GM21390 (cell line): Measurements from ENCODE around the gene TENT4A.

ENCODE experiments used
- ATAC-seq: cut with Tn5 transposase; IDR thresholded peaks from one replicate; pipeline ENCODE4 v1.9.1; 2021; ENCODE audit not compliant: unreplicated experiment

Gene TENT4A

DNA sequence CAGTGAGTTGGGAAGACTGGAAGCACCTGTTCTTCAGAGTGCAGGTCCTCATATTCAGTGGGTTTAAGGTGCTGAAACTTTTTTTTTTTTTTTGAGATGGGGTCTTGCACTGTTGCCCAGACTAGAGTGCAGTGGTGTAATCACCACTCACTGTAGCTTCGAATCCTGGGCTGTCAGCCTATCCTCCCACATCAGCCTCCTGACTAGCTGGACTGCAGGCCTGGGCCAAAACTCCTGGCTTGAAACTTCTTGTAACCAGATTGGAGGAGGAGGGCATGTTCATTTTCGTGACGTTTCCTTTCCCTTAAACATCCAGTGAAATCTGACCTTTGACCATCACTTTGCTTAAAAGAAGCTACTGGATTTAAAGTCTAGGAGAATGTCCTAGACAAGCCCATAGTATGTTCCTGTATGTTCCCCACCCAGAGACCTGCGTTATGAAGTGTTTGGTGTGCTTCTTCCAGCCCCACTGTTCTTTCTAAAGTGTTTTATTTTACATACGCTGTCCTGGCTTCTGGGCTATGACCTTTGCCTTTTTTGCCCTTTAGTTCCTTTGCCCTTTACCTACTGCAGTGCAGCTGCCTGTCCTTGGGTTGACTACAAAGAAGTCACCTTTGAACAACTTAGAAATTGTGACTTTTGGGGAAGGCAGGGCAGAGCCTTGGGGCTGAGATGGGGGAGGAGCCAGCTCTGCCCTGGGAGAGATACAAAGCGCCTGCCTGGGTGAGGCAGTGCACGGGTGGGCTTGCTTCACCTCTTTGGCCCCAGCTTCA, 18.4 kb downstream of the TENT4A start:
- ATAC-seq: no peak

DNA sequence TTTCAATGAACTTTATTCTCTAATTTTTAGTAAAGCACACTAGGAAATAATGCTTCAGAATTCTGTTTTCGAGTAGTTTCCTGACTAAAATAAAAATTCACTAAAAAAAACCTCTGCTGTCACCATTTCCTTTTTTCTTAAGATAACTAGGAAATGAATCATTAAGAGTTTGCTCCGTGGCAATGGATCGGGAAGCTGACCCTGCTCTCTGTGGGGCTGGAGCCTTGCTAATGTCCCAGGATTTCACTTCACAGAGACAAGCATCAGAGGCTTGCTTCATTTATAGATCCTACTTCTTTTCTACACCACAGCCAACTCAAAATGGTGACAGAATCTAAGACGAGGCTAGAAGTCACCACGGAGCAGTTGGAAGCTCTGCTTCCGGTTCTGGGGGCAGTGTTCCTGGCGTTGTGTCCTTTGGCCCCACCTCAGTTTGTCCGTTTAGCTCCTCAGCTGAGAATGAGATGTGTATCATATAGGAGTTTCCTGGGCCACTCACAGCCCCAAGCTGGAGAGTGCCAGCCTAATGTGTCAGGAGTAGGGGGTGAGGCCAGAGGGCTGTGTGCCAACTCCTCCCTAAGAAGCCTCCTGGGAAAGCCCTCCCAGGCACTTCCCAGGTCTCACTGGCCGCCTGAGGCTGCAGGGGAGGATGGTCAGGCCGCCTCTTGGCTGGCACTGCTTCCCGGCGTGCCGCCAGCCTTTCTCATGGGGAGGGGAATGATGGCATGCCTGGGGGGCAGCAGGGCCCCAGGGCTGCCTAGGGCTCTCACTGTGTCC, 19.6 kb downstream of the TENT4A start:
- ATAC-seq: no peak

DNA sequence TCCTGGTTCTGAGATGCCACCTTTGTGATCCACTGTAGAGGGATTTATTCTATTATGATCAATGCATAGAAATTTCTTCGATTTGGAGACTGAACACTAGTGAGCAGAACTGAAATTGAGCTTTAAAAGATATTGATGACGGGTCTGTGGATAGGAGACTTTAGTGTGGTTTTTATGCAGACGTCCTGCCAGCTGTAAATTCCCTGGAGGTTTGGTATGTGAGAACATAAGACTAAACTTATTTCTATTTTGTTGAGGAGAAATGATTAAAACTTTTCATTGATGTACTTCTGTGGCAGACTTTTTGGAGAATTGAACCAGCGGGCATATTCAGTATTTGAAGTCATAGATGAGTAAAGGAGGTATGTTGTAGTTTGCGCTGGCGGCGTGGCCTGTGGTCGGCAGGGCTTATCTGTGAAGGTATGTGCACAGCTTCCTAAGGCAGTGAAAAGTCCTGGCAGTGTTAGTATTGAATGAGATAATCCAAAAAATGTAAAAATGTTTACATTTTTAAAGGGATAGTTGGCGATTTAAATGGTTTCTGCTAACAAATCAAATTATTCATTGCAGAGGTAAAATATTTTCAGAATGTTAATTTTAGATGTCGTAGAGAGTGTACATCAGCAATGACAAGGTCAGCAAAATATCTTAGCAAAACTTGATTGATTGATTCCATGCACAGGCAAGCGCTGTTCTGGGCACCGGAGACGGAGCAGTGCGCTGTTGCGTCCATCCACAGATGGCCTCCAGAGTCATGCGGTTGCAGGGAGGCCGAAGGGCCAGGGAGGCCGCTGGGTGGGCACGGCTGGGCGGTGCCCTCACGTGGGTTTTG, 20.4 kb downstream of the TENT4A start:
- no peak for ATAC-seq

DNA sequence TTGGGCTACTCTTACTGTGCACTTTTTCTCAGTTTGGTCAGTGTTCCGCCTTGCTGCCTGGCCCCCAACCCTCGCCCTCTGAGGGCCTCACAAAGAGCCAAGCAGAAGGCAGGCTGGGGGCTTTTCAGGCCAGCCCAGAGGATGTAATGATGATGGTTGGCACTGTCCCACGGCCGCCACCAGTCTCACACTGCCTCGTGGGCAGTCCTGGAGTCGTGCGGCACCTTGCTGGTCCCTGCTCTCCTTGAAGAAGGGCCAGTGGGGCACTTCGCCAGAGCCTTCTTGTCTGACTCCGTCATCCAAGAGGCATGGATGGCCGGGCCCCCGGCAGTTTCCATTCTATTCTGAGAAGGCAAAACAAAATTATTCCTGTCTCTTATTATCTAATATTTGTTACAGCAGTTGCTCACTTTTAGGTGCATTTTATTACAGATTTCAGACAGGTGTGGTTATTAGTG, 21.0 kb downstream of the TENT4A start:
- ATAC-seq: no peak

DNA sequence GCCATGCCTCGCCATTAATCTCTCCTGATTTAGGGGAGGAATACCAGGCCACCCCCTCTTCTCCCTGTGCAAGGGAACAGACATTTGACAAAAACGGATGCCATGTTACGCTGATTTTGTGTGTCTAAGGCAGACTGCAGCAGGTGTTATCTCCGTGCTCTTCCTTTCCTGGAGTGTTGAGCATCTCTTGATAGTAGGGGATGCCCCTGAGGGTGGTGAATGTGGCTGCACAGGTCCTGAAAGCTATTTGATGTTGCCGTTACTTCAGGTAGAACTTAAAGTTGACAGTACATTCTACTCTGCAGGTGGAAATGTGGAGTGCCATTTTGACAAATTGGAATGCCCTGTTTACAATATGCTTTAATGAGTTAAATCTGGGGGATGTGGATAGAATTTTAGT, 21.5 kb downstream of the TENT4A start:
- no peak for ATAC-seq

DNA sequence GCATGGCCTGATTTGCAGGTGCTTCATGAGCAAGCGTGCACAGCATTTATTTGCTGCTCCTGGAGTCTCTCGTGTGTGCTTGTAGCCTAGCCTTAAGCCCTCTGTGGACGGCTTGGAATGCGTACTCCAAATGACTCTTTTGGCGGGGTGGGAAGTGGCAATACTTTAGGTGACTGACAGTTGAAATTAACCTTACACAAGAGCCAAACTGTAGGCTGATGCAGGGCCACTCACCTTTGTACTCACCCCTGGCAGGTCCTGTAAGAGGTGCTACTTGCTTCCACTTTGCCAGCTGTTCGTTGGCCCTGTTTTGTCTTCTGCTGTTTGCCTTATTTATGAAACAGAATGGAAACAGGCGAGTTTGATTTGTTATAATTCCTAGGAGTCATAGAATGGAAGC, 22.9 kb downstream of the TENT4A start:
- ATAC-seq: no peak

DNA sequence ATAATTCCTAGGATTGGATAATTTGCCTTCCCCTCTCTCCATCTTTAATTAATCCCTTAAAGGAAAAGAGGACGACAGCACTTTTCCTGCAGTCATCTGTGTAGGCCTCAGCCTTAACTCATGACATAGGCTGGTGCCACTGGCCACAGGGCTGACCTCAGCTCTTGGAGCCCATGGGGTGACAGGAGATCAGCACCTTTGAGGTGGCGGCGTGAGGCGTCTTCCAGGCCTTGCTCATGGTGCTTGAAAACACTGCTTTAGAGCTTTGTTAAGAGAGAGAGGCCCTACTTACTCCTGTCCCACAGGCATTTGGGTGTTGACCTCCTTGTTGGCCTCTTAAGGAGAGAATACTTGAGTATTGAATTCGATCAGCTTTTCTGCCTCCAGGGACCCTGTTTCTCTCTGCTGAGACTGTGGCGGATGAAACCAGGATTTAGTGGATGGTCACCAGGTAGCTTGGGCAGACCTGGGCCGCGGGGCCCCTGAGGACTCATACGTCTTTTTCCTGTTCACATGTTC, 23.4 kb downstream of the TENT4A start:
- no peak for ATAC-seq

DNA sequence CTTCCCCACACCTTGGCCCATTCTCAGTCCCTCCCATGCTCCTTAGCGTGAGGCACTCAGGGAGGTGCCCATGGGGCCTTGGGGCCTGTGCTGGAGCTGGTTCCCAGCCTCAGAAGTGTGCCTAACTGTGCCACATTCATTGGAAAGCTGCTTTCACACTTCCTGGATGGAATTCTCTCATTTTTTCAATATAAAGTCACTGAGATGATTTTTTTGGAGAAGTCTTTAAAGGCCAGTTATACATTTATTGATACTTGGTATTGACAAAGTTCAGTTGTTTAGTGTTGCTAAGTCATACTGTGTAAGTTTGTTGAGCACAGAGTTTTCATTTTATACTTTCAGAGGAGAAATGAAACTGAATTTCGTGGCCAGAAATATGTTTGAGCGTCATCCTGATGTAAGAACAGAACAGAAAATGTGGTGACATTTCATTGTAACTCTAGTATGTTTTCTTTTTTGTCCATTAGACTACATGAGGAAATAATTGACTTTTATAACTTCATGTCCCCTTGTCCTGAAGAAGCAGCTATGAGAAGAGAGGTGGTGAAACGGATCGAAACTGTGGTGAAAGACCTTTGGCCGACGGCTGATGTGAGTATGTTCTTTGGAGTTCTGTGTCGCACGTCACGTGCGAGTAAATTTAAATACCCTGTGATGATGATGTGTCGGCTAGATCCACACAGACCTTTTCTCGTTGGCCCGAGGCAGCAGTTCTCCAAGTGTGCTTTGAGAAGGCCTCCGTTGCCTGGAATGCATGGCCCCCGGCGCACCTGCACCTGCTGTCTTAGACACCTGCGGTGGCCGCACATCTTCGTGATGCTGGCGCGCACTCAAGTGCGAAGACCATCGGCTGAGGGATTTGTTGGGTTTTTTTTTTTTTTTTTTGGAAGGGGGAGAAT, 24.1 kb downstream of the TENT4A start:
- ATAC-seq: peak; percentile 76

DNA sequence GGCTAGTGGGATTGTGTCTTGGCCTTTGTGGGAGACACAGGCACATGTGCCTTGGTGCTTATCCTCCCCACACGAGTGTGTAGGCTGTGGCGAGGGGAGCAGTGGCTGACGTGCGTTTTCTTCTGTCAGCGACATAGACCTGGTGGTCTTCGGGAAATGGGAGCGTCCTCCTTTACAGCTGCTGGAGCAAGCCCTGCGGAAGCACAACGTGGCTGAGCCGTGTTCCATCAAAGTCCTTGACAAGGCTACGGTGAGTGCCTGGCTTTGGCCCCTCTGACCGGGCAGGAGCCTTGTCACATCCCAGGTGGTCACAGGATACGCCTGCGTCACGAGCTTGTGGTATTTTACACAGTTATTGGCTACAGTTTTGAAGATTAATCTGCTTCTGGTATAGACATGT, 26.4 kb downstream of the TENT4A start:
- ATAC-seq: no peak

DNA sequence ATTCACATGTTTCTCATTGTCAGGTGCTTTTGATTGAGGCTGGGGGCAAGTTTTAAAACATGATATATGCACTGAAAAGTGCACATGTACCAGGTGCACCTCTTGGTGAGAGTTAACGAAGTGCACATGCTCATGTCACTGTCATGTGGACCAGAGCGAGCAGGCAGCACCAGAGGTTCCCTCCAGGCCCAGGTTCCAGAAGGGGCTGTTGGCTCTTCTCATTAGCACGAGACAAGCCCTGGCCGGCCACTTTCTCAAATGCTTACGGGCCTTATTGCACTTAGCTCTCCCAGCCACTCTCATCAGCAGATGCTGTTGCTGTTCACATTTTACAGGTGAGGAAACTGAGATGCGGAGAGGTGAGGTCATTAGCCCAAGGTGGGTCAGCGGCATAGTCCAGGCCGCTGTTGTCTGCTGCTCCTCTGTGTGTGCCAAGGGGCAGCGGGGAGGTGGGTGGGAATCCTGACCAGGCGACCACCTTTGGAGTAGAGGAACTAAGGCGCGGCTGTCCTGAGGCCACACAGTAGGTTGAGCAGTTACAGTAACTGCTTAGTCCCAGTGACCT, 27.4 kb downstream of the TENT4A start:
- ATAC-seq: no peak

DNA sequence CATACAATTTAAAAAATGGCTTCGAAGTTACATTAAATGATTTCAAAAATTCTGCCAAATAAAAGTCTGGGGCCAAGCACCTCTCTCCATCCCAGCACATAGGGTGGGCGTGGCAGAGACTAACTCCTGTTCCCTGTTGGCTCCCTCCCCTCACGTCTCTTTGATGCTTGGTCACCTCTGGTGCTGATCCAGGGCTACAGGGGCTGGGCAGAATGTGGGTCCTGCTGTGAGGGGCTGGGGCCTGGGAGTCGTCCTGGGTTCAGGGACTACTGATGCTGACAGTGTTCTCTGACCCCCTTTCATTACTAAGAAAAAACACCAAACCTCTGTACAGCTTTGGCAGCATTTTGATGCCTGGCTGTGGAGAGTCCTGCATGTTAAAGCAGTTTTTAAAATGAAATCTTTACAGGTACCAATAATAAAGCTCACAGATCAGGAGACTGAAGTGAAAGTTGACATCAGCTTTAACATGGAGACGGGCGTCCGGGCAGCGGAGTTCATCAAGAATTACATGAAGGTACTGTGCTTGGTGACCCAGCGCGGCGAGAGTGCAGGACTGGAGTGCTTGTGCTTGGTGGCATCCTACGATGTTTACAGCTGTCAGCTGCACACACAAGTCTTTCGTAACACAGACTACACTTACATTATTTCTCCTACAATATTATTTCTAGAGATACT, 29.0 kb downstream of the TENT4A start:
- ATAC-seq: no peak

DNA sequence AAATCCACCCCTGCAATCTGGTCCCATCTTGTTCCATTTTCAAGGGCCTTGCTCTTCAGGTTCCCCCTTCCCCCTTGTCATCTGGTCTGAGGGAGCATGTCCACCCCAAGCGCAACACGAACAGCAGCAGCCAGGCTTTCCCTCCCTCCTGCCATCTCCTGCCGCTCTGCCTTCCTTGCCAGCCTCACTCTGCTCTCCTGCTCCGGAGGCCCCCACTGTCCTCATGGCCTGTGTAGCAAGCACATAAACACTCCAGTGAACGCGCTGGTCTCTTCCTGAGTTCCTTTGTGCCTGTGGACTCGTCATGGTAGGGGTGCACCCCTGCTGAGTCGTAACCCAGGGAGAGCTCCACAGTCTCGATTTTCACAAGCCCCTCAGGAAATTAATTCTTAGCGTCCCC, 29.9 kb downstream of the TENT4A start:
- ATAC-seq: no peak

DNA sequence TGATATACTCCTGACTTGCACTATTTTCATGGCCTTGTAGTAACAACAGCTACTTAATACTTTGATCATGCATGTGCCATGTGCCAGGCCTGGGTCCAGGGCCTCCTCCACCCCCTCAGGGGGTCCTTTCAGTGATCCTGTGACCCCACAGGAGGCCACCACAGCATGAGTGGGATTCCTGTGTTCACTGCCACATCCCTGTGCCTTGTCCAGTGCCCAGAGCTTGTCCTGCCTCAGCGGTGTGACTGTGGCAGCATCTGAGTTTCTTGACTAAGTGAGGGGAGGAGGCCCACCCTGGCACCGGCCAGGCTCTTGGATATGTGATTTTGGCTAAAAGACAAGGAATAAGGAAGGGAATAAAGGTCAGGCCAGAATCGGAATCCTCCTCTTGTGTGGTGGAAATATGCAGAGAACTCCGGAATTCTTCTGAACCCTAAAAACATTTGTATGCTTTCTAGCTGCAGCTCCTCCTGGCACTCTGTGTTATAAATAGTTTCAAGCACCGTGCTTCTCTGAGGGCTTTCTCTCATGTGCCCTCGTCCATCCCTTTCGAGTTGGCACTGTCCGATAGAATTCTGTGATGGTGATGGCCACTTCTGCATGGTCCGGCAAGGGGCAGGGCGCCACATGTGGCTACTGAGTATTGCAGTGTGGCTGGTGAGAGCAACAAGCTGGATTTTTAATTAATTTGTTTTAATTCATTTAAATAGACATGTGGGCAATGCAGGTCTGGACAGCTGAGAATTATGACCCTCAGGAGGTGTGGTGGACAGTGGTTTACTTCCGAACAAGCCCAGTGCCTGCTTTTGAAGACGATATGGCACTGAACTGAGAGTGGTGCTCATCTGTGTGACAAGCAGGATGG, 31.8 kb downstream of the TENT4A start:
- no peak for ATAC-seq

DNA sequence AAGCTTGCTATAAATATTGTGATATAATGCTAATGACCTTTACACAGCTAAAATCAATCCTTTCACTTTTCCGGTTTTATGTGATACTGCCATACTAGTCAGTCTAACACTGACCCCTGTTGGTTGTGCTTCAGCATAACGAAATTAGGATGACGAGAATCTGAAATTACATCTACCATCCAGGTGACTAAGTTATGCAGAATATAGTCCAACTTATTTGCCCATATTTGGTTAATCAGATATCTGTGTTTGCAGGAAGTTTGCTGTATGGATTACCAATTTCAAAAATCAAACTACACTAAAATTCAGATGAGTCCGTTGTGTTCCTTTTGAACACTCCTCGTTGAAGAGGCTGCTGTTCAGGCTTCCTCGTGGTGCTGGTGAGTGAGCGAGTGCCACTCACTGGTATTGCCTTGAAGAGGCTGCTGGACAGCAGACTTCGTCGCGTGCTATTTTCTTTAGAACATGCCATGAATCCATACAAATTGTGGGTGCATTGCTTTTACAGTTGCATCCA, 32.5 kb downstream of the TENT4A start:
- ATAC-seq: peak; percentile 64

DNA sequence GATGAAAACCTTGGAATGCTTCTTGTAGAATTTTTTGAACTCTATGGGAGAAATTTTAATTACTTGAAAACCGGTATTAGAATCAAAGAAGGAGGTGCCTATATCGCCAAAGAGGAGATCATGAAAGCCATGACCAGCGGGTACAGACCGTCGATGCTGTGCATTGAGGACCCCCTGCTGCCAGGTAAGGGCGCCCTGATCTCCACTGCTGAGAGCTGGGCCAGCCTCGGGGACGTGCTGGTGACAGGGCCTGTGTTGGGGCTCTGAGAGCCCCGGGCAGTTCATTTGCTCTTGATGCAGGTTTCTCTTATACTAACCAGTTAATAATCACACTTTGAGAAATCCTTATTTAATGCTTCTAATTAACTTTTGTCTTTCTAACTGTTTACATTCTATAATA, 33.0 kb downstream of the TENT4A start:
- ATAC-seq: no peak

DNA sequence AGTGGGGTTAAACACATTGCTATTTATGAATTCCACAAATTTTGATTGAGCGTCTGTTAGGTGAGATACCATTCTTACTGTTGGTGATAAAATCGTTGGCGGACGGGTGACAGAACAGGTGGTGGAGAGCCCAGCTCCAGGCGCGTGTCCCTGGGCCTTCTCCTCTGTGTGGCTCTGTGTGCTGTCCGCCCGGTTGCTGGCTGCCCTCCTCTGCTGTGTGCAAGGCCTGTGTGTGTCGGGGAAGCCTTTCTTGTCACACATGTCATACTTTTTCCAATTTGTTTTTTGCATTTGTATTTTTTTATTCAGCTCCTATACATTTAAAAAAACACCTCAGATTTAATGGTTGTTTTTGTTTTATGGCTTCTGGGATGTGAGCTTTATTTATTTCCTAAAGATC, 33.9 kb downstream of the TENT4A start:
- ATAC-seq: no peak

DNA sequence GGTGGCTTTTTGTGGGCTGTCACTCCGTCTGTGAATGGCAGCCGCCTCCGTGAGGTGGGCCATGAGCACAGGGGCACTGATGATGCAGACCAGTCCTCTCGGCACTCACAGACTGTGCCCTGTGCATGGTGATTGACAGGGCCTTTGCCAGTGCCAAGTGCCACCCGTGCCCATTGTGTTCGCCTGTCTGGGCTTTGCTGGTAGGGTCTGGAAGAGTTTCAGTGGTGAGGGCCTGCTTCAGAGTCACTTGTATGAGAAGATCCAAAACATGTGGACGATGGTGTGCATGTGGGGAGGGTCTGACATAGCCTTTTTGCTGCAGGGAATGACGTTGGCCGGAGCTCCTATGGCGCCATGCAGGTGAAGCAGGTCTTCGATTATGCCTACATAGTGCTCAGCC, 34.9 kb downstream of the TENT4A start:
- no peak for ATAC-seq

DNA sequence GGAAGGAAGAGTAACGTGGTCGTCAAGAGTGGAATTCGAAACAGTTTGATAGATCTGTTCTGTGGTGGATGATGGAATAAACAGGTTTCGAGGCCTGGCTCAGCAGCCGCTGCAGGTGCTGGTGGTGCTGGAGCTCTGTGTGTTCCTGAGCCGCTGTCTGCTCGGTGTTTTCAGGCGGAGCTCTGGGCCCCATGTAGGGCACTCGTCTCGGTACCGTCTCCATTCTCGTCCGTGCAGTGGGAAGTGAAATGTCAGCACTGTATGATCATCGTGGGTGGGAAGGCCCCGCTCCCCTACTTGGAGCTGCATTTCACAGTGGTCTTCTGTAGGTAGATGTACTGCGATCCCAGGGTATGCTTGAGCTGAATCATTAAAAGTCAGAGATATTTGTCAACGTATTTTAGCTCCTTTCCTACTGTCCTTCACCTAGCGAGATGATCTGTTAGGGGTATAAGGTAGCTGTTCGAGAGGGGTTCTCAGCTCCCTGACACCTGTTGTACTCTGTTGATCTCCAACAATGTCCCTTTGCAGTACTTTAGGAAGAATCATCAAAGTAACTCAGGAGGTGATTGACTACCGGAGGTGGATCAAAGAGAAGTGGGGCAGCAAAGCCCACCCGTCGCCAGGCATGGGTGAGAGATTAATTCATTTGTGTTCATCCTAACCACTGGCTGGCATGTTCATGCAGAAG, 35.9 kb downstream of the TENT4A start:
- ATAC-seq: no peak
